Keratinocyte (primary cell): ENCODE results near the gene EMP1.

ENCODE experiments used
- EZH2 ChIP-seq: IDR thresholded peaks from one replicate; pipeline ENCODE4 v1.6.1; 2012; ENCODE audit warnings: inconsistent platforms, mild to moderate bottlenecking, low read length, moderate library complexity
- TF ChIP-seq, protein P1 (sequence below), 3 experiments: IDR thresholded peaks in 1 of 3; conservative IDR thresholded peaks in 1 of 3; optimal IDR thresholded peaks in 1 of 3; 2 replicates in 2 of 3; 3 replicates in 1 of 3; pipeline versions ENCODE3 to v1.5.1; 2011; ENCODE audit warnings: low read length in 3 of 3, mild to moderate bottlenecking in 3 of 3, moderate library complexity in 2 of 3, control low read depth in 1 of 3, inconsistent platforms in 1 of 3; ENCODE audit not compliant: insufficient read depth in 2 of 3; ENCODE audit errors: extremely low read depth in 1 of 3

DNA sequence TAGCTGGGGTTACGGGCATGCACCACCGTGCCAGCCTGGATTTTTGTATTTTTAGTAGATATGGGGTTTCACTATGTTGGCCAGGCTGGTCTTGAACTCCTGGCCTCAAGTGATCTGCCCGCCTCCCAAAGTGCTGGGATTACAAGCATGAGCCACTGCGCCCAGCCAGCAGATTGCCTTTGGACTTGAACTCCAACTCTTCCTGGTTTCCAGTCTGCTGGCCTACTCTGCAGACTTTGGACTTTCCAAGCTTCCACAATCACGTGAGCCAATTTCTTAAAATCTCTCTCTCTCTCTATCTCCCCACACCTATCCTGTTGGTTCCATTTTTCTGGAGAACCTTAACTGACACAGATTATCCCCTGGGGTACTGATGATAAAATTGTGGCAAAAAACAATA lies 55.0 kb downstream of the EMP1 start:
- TF ChIP-seq, protein P1, sequence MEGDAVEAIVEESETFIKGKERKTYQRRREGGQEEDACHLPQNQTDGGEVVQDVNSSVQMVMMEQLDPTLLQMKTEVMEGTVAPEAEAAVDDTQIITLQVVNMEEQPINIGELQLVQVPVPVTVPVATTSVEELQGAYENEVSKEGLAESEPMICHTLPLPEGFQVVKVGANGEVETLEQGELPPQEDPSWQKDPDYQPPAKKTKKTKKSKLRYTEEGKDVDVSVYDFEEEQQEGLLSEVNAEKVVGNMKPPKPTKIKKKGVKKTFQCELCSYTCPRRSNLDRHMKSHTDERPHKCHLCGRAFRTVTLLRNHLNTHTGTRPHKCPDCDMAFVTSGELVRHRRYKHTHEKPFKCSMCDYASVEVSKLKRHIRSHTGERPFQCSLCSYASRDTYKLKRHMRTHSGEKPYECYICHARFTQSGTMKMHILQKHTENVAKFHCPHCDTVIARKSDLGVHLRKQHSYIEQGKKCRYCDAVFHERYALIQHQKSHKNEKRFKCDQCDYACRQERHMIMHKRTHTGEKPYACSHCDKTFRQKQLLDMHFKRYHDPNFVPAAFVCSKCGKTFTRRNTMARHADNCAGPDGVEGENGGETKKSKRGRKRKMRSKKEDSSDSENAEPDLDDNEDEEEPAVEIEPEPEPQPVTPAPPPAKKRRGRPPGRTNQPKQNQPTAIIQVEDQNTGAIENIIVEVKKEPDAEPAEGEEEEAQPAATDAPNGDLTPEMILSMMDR (optimal IDR thresholded peaks at IDR 0.05 in 1 of 3, IDR thresholded peaks at IDR 0.05 in 1 of 3, conservative IDR thresholded peaks at IDR 0.05 in 1 of 3; ENCODE audit: extremely low read depth in 1 of 3, insufficient read depth in 2 of 3, low read length in 3 of 3): no peak
- no peak for TF ChIP-seq EZH2
